Measurements from ENCODE around the gene ENOX1.

Gene ENOX1

DNA sequence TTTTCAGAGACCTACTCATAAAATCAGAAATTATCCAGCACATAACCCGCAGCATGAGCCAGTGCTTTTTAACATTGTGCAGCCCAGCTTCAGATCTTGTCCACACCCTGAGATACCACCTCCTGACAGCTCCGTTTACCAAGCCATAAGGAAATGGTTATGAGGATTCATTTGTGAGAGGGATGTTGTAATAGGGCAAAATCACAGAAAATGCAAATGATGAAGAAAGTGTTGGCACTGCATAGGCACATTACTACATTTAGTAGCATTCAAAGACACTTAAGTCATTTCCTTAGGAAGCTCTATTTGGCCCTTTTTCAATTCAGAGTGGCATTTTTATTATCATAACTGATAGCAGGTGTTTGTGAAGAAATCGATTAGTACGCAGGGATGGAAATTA, 485.9 kb downstream of the ENOX1 start:
- no peak for FAIRE-seq

DNA sequence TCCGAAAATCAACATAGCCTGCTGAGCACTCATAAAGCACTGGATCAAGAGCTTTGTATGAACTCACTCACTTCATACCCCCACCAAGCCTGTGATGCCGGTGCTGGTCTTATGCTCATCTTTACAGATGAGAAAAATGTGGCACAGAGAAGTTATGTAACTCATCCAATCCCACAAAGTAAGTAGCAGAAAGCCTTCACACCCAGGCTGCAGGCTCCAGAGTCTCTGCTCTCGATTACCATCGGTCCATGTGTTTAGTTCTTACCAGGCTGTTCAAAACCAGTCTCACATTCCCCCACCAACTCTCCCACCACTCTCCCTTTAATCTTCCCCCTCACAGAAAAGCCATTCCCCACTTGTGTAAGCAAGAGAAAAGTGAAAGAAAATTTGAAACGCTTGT, 487.4 kb downstream of the ENOX1 start:
- no peak for FAIRE-seq

DNA sequence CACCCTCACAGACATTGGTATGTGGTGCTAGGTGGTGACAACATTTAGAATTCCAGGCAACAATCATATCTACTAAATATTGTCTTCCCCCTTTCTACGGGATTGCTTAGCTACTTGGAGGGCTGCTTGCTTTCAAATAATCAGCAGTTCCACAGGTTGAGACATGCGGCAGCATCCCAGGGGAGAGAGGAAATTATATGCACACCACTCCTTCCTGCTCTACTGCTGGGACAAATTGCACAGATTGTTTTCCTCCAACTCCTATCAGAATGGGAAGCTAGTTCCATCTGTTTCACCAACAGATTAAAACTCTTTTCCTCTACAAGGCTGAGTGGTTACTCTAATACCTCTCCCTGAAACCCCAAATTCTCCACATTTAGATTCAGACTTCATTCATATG, 488.0 kb downstream of the ENOX1 start:
- FAIRE-seq = no peak

DNA sequence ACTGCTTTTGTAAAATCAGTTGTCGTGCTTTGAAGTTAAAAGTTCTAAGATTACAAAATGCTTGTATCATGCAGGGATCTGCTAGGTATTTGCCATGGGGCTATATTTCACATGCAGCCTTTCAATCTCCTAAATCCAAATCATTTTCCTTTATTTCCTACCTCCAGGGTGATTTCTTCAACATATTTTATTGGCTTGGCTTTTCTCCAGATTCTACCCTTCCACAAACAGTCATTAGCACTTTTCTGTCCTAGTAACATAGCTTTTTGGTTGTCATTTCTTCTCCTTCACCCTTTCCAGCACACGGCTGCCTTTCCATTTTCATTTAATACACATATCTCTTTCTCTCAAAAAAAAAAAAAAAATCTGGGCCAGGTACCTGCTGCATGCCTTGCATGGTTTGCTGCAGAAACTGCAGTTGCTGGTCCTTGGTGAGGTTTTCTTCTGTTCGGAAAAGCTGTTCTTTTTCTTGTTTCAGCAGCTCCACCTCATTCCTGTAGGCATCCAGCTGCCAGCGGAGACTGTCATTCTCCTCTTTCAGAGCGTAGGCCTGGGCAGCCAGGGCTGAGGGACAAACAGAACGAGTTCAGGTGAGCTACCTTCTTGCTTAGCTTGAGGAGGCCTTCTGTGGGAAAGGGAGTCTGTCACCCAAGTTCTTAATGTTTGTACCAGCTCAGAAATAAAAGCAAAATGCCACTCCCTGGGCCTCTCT, 488.6 kb downstream of the ENOX1 start:
- no peak for FAIRE-seq

DNA sequence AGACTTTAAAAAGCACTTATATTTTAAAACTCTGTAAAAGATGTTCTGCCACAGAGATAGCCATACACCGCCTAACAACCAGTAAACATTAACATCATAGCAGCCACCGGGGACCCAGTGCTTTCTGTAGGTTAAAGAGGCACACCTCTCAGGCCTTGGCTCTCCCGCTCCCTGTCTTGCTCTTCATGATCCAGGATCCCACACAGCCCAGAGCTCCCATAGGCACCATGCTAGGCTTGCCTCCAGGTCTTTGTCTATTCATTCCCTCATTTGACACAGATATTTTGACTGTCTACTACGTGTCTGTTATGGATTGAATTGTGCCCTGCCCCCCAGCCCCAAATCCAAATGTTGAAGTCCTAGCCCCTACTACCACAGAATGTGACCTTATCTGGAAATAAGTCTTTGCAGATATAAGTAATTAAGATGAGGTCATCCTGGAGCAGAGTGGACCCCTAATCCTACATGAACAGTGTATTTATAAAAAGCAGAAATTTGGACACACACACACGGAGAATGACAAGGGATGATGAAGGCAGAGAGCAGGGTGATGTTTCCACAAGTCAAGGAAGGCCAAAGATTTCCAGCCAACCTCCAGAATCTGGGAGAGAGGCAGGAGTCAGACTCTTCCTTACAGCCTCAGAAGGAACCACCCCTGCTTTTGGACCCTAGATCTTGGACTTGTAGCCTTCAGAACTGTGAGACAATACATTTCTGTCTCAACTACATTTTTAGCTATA, 490.8 kb downstream of the ENOX1 start:
- no peak for FAIRE-seq

DNA sequence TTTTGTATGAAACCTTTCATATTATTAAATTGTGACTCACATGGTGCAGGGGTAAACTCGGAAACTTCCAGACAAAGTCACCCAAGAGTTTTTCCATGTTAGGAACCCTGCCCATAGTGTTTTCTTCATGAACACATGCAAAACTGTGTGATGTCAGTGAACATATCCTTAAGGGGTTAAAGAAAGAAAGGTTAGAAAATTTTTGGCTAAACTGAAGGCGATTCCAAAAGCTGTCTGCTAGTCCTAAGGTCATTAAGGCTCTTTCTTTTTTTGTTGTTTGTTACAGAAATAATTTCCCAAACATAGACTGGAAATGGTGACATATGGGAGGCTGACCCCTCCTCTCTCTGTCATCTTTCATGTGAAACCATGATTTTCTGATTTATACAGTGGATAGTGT, 491.5 kb downstream of the ENOX1 start:
- no peak for FAIRE-seq

DNA sequence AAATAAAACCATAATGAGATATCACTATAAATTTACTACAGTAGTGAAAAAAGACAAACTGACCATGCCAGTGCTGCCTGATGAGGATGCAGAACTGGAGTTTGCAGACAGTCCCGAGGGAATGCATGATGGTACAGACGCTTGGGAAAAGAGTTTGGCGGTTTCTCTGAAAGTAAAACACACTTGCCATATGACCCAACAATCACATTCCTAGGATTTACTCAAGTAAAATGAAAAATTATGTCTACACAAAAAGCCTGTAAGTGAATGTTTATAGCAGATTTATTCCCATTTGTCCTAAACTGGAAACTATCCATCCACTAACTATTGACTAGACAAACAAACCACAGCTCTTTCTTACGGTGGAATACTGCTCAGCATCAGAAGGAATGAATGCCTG, 492.4 kb downstream of the ENOX1 start:
- no peak for FAIRE-seq

DNA sequence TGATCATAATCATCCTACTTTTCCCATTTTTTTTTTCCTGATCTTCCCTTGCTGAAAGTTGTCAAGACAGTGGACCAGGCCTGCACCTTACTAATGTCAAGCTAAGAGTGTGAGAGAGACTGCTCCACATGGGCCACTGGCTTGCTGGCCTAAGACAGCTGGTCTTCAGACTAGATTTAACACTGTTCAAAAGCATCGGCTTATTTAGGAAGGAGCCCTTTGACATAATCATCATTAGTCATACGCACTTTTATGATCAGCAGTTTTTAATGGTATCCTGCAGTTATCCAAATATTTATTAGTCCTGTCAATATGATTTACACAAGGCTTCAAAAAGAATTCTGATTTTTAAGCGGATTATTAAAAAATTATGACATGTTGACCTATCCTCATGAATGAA, 492.8 kb downstream of the ENOX1 start:
- FAIRE-seq = no peak

DNA sequence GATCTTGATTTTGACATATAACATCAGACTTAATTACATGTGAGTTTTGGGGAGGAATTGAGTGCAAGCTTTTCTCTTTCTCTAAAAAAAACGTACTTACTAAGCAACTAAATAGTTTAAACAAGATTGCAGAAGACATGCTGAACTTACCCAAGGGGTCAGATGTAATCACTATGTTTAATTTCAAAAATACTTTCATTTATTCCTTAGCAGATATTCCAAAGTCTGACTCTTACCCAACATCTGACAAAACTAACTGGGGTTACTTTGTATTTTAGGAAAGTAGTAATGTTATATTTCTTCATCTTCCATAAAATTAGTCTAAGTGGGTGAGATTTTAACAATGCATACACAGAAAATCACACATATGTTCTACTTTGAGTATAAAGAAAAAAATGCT, 493.2 kb downstream of the ENOX1 start:
- FAIRE-seq = no peak

DNA sequence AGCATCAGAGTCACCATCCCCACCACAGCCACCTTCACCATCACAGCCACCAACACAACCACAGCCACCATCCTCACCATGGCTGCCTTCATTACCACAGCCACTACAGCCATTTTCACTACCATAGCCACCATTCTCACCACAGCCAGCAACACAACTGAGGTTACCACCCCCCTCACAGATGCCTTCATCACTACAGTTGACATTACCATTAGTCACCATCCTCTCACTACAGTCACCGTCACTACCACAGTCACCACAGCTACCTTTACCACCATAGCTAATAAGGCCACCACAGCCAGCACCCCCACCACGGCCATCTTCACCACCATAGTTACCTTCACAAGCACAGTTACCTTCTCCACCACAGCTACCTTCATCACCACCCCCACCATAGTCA, 493.8 kb downstream of the ENOX1 start:
- FAIRE-seq = no peak

DNA sequence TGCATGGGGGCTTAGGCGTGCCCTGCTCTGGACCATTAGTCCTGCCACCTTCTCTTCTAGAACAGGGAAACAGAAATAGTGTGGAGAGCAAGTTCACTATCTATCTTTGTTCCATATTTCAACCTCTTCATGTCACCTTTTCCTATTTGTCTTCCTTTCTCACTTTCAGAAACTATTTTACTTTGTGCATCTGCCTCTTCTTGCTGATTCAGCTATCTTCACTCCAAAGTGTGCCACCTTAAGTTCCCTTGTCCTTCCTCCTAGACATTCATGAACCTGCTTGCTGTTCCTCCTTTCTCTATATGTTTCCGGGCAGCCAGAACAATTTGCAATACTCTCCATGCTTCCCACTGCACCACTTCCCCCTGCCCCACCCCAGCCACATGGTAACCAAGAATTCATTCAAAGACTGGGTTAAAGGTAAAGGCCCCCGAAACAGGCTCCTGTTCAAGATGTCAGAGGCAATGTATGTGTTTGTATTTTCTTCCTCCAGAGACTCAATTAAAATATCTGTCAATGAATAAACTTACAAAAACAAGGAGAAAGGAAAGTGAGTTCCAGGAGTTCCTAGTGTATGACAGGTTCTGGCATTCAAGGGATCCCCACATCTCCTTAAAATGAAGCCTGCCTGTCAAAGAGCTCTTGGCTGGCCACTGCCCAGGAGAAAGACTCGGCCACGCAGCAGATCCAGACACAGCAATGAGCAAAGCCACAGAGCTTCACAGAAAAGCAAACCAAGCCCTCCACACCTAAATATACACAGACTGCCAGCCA, 495.3 kb downstream of the ENOX1 start:
- no peak for FAIRE-seq

DNA sequence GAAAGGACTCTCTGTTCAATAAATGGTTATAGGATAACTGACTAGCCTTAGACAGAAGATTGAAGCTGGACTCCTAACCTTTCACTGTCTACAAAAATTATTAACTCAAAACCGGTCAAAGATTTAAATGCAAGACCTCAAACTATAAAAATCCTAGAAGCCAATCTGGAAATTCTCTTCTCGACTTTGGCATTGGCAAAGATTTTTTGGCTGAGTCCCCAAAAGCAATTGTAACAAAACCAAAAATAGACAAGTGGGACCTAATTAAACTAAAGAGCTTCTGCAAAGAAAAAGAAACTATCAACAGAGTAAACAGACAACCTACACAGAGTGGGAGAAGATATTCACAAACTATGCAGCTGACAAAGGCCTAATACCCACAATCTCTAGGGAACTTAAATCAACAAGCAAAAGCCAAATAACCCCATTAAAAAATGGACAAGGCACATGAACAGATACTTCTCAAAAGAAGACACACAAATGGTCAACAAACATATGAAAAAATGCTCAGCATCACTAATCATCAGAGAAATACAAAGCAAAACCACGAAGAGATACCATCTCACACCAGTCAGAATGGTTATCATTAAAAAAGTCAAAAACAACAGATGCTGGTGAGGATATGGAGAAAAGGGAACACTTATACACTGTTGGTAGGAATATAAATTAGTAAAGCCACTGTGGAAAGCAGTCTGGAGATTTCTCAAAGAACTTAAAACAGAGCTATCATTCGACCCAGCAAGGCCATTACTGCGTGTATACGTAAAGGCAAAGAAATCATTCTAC, 497.1 kb downstream of the ENOX1 start:
- no peak for FAIRE-seq

DNA sequence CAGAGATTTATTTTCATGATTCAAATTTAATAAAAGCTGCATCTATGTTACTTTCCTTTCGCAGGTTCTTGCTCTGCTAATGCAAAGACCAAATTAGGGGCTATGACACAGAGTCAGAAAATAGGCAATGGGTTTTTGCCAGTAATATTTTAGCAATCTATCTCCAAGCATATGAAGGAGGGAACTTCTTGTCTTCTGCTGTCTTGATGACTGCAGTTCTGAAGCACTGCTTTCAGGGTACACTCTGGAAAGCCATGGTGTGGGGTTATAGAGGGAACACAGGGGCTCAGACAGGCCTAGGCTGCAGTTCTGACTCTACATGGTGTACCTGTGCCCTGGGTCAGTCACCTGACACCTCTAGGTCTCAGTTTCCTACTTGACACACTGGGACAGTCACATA, 500.0 kb downstream of the ENOX1 start:
- no peak for FAIRE-seq

DNA sequence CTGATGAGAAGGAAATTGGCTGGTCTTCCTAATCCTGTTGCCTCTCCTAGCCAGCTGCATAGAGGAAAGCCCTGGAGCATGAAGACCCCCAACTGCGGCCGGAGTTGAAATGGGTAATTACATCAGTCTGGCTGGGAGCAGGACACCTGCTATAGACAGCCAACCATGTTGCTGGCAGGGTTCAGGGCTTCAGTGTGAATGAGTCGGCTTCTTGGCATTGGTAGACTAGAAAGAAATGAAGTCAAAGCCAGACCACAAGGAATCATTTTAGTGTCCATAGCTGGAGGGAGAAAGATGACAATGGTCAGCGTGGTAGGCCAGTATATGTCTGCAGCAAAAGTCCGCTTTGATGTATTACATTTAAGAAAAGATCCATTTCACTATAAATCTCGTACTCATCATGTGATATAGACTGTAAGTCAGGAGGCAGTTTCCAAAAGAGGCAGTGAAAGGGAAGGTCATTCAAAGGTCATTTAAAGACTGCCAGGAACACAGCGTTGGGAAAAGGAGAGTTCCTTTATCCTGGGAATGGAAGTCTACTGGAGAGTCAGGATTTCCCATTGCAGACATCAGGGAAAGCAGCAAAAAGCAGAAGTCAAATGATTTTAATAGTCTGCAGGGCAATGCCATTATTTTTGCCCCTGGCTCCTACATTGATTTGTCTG, 500.7 kb downstream of the ENOX1 start:
- FAIRE-seq = no peak

DNA sequence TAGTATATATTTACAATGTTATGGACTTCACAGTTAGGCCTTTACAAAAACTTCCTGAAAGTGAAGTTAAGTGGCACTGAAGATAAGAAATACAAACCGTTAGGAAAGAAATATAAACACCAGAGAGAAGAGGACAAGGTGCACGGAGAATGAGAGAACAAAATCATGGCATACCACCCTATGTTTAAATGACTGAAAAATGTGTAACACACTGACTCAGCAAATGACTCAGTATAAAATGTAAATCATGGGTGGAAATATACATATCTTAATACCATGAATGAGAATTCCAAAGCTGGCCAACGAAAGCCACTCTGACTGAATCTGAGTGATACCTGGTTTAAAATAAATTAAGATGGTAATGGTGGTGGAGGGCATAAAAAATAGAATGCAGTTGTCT, 502.6 kb downstream of the ENOX1 start:
- FAIRE-seq = no peak

DNA sequence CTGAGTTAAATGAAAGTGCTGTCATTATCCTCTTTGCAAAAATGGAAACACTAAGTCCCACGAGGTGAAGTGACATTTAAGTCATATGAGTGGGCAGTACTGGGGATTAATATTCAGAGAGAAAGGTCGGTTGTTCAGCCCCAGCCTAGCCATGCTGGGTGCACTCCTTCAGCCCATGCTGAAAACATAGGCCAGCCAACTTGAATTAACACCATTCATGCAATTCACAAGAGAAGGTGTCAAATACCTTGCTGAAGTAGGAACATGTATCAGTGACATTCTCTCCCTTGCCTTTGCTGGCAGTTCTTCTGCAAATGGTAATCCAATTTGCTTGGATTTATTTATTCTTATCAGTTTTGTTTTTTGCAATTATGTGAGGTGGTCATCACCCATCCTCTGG, 507.1 kb downstream of the ENOX1 start:
- no peak for FAIRE-seq

DNA sequence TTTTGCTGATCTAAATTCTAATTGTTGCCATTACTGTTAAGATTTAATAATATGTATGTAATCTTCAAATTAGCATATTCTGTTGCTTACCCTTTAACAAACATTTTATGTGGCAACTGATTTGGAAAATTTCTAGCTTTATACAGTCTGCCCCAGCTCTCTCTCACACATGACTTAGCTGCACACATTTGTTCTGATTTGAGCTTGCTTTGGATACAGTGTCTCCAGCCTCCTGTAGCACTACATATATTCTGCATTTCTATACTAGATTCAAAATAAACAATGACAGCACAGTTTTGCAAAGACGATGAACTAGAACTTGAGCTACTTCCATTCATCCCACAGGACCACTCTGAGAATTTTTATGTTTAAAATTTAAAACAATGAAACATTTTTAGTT, 508.6 kb downstream of the ENOX1 start:
- no peak for FAIRE-seq

DNA sequence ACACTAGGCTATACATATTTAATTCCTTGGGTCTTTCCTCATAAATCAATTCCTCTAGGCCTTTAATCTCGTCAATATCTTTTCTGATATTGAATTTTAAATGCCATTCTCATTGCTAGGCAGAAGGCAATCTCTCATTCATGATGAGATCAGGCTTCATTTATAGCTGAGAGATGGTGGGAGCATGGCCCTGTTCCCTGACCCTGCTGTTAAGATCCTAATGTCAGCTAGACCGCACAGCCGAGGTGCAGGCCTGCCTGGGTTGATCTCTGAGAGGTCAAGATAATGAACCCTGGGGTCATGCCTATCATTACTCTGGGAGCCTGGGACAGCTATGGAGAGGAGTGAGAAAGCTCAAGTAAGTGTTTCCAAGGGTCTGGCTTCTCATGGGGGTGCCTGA, 509.6 kb downstream of the ENOX1 start:
- FAIRE-seq = no peak

DNA sequence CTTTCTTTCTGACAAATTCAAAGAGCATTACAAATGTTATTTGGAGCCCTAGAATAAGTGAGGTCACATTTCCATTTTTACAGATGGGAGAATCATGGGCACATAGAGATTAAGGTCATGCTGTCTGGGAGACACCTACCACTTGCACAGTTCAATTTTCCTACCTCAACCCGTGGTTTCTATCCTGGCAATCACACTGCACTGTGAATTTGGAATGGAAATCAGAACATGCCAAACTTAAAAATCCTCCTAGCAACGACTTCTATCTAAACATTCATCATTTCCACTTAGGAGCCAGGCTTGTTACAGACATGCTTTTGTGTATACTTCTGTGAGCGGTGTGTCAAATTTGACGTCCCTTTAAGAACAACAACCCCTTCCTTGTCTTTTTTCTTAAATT, 511.9 kb downstream of the ENOX1 start:
- no peak for FAIRE-seq

DNA sequence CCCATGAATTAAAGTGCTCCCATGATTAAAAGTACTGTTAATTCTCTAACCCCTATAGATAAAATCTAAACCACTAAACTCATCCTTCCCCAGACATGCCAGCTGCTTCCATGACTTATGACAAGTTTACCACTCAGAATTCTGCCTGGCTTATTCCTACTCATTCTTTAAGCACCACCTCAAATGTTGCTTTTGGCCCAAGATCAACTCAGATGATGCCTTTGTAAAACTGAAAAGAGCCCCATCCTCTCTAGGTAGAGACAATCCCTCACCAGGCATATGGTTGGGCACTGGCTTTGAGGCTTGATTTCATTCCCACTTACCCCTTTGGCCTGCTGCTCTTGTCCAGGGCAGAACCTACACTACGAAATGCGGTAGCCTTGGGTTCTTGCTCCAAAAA, 513.4 kb downstream of the ENOX1 start:
- no peak for FAIRE-seq

DNA sequence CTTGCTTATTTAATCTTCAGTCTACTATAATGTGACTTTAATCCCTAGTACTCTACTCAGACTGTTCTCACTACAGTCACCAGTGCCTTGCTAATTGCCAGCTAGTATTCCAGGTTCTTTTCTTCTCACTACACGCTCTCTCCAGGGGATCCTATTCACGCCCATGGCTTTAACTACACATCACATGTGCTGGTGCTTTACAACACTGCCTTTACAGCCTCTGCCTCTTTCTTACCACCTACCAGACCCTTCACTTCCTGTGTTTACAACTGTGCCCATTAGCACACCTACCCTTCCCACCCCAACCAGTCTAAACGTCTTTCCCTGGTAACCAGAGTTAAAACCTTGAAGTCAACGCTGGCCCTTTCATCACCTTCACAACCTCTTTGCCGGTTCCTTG, 513.9 kb downstream of the ENOX1 start:
- no peak for FAIRE-seq

DNA sequence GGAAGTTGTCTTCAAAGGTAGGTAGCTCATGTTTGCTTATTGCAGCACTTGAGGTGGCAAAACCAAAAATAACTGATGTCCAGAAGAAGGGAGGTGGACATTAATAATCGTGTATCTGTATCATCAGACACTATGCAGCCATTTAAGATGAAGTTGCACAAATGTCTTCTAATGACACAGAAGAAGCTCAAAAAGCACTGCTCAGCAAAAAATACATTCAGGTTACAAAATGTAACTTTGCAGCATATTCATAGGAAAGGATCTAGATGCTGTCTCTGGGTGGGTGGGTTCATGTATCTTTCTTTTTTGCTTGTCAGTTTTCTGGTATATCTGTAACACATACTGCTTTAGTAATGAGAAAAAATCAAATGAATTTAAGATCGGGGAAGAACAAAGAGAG, 515.6 kb downstream of the ENOX1 start:
- FAIRE-seq = no peak
